Right lung (tissue), 10 donors: ENCODE data around the gene YEATS4. TPM values are rescaled to one million over a fixed set of nuclear protein-coding genes. Genes with fewer than 3 reads are reported as not detected.
"Not testable (repeated sequence)": the region's sequence is repeated elsewhere in the genome, so short reads cannot be mapped to it uniquely, and the experiment has no call there.

Source experiments
- DNase-seq, 2 donors: peaks; one replicate each; pipeline ENCODE4 v3.0.0-alpha.2; 2013
- long read RNA-seq, 8 donors: transcript quantifications; one replicate each; lab custom pipeline, GENCODE V29; 2026
- polyA plus RNA-seq, 5 donors: library from polyadenylated mRNA; unstranded; fragments of 120-200 nt; gene quantifications; one replicate each; pipeline versions ENCODE4 v1.2.1 to v1.2.3, GENCODE V29; 2013; ENCODE audit warnings: inconsistent platforms in 1 of 5, low replicate concordance in 1 of 5; ENCODE audit not compliant: insufficient read length in 5 of 5, insufficient read depth in 1 of 5

Gene YEATS4
- 10 to 100 TPM; 20.3 to 30.4 (median 22.2) TPM for polyA plus RNA-seq
- long read RNA-seq, donor 1, transcript YEATS4-204 (2 exons, 428 nt) = minor isoform, 5 of 47 reads
- long read RNA-seq, donor 1, transcript YEATS4-201 (7 exons, 1,434 nt) = major isoform, 11 of 47 reads
- long read RNA-seq, donor 1, partial matches to known transcripts = 29 of 47 reads
- long read RNA-seq, donor 1, other reads (novel, unspliced or antisense) = 0 of 47 reads
- long read RNA-seq, donor 2, transcript YEATS4-201 (7 exons, 1,434 nt) = major isoform, 12 of 34 reads
- long read RNA-seq, donor 2, partial matches to known transcripts = 19 of 34 reads
- long read RNA-seq, donor 2, other reads (novel, unspliced or antisense) = 0 of 34 reads
- long read RNA-seq, donor 3, transcript YEATS4-201 (7 exons, 1,434 nt) = major isoform, 8 of 34 reads
- long read RNA-seq, donor 3, partial matches to known transcripts = 23 of 34 reads
- long read RNA-seq, donor 3, other reads (novel, unspliced or antisense) = 0 of 34 reads
- long read RNA-seq, donor 4, transcript YEATS4-201 (7 exons, 1,434 nt) = major isoform, 7 of 34 reads
- long read RNA-seq, donor 4, partial matches to known transcripts = 23 of 34 reads
- long read RNA-seq, donor 4, other reads (novel, unspliced or antisense) = 0 of 34 reads
- long read RNA-seq, donor 5, transcript YEATS4-201 (7 exons, 1,434 nt) = major isoform, 15 of 57 reads
- long read RNA-seq, donor 5, partial matches to known transcripts = 38 of 57 reads
- long read RNA-seq, donor 5, other reads (novel, unspliced or antisense) = 0 of 57 reads
- long read RNA-seq, donor 6, transcript YEATS4-201 (7 exons, 1,434 nt) = major isoform, 10 of 43 reads
- long read RNA-seq, donor 6, partial matches to known transcripts = 26 of 43 reads
- long read RNA-seq, donor 6, other reads (novel, unspliced or antisense) = 0 of 43 reads
- long read RNA-seq, donor 7, partial matches to known transcripts = 19 of 22 reads
- long read RNA-seq, donor 7, other reads (novel, unspliced or antisense) = 0 of 22 reads
- long read RNA-seq, donor 8, transcript YEATS4-201 (7 exons, 1,434 nt) = major isoform, 7 of 22 reads
- long read RNA-seq, donor 8, partial matches to known transcripts = 10 of 22 reads
- long read RNA-seq, donor 8, other reads (novel, unspliced or antisense) = 0 of 22 reads

DNA sequence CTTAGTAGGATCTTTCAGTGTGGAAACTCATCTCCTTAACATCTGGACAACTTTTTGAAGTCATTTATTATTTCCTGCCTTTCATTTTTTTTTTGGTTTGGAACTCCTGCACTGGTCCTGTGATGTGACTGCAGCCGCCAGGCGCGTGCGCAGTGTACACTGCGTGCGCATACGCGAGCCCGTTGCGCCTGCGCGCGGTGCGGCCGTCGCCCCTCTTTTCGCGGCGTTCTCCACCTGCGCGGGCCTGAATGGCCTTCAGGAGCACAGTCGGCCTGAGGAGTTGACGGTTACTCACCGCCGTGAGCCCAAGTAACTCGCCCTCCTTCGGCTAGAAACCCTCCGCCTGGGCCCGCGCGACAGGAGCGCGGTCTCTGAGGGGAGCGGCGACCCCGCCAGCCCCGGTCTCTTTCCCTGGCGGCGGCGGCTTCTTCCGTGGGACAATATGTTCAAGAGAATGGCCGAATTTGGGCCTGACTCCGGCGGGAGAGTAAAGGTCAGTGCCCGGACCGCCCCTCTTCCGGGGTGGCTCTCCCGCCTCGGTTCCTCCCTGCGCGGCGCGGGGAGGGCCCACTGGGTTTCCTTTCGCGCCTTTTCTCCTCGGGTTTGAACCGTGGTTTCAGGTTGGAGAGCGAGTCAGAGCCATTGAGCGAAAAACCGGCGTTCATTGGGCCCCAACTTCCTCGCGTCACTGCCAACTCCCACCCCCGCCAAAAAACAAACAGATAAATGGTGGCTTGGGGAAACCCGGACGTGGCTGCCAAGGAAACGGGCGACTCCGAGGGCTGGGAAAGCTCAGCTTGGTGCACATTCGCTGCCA lies at the start of gene YEATS4:
YEATS4 (plus strand) TSS at position 213 of the 817 bp plus-strand sequence; CDS start at position 443, 230 bp downstream.
- peak; percentile 88 to 91 for DNase-seq

DNA sequence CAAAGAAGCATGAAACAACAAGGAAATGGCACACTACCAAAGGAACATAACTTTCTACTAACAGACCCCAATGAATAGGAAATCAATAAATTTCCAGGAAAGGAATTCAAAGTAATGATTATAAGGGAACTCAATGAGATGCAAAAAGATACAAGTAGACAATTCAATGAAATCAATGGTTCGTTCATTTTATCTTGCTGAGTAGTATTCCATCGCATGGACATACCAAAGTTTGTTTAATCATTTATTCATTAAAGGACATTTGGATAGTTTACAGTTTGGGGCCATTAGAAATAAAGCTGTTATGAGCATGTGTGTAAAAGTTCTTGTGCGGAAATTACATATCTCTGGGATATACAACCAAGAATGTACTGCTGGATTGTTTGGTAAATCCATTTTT lies 46.3 kb upstream of the YEATS4 start:
- no peak for DNase-seq

DNA sequence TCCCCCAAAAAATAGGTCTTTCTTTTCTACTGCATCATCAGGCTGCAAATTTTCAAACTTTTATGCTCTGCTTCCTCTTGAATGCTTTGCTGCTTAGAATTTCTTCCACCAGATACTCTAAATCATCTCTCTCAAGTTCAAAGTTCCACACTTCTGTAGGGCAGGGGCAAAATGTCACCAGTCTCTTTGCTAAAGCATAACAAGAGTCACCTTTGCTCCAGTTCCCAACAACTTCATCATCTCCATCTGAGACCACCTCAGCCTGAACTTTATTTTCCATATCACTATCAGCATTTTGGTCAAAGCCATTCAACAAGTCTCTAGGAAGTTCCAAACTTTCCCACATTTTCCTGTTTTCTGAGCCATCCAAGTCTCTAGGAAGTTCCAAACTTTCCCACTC lies 42.8 kb upstream of the YEATS4 start:
- DNase-seq = not testable (repeated sequence)

DNA sequence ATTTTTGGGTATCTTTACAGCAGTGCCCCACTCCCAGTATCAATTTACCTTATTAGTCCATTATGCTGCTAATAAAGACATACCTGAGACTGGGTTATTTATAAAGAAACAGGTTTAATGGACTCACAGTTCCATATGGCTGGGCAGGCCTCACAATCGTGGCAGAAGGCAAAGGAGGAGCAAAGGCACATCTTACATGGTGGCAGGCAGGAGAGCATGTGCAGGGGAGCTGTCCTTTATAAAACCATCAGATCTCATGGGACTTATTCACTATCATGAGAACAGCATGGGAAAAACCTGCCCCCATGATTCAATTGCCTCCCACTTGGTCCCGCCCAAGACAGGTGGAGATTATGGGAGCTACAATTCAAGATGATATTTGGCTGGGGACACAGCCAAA lies 42.3 kb upstream of the YEATS4 start:
- not testable (repeated sequence) for DNase-seq

DNA sequence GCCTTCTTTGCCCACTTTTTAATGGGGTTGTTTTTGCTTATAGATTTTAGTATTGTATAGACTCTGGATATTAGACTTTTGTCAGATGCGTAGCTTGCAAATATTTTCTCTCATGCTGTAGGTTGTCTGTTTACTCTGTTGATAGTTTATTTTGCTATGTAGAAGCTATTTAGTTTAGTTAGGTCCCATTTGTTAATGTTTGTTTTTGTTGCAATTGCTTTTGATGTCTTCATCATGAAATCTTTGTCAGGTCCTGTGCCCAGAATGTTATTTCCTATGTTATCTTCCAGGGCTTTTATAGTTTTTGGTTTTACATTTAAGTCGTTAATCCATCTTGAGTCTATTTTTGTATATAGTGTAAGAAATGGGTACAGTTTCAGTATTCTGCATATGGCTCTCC lies 41.3 kb upstream of the YEATS4 start:
- no peak for DNase-seq

DNA sequence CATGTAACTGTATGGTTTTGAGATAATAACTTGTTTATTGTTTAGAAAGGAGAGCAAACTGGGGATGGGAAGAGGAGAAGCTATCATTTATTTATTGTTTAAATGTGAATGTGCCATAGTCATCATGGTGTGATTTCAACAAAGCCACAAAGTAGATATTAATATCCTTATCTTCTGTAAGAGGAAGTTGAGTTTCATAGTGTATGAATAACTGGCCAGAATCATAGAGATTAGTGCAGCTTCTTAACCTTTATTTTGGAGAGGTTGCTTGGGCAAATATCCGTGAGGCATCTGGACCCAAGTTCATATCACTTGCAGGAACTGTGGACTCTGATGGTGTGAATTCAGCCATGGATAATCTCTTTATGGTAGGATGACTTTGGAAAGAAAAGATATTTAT lies 38.2 kb upstream of the YEATS4 start:
- DNase-seq = no peak

DNA sequence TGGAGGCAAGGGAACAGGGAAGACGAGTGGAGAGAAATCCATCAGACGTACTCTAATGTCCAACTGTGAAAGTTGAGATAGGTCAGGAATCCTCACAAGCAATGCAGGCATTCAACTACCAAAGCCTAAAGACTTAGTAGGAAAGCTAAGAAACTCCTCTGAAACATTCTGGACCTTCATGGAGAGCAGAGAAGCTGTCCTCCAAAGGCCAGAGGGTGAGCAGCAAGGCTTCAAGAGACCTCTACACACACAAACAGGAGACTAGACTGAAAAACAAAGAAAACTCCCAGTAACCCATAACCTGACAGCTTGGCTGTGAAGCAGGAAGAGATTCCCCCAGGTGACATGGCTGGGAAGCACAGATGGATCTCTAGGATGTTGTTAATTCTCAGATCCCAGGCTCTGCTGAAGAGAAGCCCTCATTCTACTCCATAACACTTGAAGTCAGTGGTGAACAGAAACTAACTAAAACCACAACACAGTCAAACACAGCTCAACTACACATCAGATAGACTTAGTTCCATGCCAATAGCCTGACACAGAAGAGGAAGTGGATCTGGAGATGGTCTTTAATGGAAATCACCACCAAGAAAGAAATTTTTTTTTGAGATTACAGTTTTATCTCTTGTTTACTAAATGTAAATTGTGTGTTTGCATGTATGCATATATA lies 34.6 kb upstream of the YEATS4 start:
- no peak for DNase-seq

DNA sequence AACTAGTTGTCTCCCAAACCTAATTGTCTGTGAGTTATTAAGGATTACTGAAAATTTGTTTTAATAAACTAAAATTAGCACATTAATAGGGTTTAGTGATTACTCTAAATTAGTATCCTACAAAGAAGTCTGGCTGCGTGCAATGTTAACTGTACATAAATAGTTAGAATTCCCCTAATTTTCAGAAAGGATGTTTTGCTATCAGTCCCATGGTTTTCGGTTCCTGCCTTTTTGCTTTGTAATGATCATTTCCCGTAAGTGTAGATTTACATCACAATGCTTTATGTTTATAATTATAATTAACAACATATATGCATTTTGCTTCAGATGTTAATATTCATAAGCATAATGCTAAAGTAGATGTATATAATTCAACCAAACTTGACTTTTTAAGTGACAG lies 31.1 kb upstream of the YEATS4 start:
- DNase-seq = no peak

DNA sequence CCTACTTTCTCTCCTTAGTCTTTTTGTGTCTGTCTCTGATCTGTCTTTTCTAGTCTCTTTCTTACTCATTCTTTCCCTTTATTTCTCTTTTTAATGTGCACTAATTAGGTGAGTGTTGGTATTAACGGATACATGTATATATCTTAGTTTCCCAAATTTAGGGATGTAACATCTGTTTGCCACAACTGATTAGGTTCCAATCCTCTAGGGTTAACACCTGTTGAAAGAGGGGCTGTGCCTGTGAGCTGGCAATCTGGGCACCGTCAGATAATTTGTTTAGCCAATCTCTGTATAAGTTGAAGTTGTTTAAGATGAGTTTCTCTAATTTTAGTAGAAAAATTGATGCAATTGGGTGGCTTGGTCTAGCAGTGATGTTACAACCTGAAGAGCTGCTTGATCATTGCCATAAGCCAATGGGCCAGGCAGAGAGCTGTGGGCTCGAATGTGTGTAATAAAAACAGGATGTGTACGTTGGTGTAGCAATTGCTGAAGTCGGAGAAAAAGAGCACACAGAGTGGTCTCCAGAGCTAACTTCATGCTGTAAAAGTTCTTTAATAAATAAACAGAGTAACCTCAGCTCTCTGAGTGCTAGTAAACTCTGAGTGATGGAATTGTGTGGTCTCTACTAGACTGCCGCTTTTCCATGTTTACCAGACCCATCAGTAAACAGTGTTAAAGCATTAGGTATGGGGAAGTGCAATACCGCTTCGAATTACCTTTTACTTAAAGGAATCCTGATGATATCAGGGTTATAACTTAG lies 29.7 kb upstream of the YEATS4 start:
- DNase-seq = no peak

DNA sequence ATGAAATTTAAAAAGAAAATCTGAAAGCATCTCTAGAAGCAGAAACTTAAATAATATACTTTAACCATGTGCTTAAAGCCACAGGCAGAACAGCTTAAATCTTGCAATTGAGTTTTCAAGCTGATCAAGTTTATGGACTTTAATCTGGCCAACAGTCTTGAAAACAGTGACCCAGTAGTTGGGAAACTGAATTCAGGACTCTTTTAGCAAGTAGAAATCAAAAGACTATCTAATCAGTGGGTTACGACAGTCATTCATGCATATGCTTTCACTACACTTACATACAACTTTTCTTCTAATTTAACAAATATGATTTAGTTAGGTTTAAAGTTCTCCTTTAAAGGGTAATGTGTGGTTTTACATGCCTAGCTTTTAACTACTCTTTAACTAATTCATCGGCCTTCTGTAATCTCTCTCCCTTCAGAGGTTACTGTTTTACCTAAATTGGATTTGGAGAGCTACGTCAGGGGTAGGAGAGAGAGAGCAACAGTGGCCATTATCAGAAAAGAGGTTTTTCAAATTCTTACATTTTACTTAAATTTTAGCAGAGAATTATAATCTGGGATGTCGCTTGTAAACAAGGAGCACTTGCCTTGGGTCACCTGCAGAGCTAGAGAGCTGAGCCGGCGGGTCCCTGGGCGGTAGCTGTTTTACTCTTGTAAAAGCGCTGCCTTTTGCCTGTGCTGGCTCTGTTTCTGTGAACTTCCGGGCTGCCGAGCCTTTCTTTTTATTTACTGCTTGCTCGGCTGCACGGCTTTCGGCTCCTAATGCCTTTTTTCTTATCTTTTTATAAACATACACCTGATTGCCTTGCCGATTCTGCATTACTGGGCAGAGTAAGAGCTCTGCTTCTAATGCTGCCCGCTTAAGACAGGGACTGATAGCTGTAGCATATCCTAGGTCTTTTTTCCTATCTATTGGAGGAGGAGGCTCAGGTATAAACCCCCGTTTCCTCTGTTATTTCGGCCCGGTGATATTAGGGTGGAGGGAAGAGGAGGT lies 28.8 kb upstream of the YEATS4 start:
- peak; percentile 20 to 24 for DNase-seq

DNA sequence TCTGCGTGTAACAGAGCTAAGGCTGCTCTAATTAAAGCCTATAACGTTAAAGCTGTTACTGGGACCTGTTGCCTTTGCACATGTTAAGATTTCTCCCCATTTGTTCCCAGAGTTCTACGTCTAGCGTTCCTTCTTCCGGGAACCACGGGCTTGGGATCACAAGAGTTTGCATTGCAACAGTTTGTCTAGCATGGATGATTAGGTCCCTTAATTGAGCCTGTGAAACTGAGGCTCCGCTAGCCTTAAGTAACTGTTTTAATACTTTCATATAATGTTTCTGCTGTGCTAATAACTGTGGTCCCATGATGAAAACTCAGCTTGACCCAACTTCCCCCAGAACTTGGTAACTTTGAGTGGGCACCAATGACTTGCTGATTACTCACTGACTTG lies 28.0 kb upstream of the YEATS4 start:
- no peak for DNase-seq

DNA sequence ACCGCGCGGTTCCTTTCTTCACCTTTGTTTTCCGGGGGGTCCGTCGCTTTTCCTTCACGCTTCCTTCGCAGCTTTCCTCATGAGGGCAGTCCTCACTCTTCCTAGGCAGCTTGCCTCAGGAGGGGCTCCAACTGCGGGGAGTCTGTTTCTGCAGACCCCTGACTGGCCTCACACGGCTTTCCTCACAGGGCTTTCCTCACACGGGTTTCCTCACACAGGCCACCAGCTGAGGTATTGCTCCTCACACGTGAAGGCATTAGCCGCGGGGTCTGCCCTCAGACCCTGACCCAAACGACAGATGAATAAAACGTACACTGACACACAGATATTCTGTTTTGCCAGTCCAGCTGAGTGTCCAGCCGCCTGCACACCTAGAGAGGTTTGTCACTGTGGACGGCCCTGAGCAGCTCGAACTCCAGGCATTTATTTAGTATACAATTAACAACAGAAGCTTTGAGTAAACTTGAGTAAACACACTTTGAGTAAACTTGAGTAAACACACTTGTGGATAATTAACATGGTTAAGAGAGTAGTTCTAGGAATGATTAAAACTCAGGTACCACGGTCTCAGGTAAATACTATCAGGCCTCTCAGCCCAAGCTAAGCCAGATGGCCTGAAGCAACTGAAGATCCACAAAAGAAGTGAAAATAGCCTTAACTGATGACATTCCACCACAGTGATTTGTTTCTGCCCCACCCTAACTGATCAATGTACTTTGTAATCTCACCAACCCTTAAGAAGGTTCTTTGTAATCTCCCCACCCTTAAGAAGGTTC lies 27.4 kb upstream of the YEATS4 start:
- no peak for DNase-seq

DNA sequence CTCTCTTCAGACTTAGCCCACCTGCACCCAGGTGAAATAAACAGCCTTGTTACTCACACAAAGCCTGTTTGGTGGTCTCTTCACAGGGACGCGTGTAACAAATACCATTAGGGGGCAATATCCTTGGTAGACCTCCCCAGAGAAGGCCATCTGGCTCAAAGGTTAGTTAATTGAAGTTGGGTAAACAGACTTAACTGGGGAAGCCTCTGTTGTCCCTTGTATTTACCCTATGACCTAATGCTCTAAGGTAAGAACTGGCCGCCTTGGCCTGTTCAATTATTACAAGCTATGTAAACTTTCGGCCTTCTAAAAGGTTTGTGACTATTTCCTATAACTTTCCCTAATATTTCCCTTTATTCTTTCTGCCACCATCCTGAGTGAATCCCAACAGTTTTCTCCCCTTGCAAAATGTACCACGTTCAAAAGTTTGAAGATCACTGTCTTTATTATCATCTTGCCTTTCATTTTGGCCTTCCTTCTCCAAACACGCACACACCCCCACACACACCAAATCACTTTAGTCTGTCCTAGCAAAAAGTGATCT lies 26.7 kb upstream of the YEATS4 start:
- no peak for DNase-seq

DNA sequence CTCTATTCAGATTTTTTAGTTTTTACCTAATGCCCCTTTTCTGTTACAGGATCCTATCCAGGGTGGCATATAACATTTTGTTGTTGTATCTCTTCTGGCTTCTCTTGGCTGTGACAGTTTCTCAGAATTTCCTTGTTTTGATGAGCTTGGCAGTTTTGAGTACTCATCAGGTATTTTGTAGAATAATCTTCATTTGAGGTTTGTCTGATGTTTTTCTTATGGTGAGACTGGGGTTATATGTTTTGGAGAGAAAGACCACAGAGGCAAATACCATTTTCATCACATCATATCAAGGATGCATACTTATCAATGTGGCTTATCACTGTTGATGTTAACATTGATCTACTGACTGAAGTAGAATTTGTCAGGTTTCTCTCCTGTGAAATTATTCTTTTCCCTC lies 25.4 kb upstream of the YEATS4 start:
- DNase-seq = no peak

DNA sequence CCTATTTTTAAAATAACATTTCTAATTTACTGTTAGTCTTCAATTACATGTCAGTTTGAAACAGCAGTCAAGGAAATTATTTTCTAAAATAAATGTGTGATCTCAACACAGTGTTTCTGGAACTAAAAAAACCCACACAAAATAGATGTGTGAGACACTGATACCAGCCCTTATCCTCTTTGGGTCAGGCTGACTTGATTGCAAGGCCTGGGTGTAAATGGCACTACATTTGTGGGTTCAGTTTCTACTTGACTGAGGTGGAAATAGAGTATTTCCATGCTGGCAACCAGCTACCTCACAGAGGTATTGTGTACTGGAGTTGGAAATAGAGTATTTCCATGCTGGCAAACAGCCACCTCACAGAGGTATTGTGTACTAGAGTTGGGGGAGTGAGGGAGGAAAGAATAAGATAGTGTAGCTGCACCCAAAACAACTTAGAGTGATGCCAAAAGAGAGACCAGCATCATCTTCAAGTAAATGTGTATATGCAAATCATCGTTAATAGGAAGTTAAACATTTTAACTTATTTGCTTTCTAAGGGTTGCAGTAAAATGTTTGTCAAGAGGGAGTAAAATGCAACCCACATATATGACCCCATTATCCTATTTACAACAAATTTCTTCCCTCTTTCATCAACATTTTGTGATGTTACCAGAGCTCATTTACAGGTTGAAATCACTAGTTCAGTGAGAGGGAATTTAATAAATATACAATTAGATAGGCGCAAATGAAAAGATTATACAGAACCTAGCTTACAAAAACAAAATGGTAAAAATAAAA lies 22.0 kb upstream of the YEATS4 start:
- DNase-seq = no peak

DNA sequence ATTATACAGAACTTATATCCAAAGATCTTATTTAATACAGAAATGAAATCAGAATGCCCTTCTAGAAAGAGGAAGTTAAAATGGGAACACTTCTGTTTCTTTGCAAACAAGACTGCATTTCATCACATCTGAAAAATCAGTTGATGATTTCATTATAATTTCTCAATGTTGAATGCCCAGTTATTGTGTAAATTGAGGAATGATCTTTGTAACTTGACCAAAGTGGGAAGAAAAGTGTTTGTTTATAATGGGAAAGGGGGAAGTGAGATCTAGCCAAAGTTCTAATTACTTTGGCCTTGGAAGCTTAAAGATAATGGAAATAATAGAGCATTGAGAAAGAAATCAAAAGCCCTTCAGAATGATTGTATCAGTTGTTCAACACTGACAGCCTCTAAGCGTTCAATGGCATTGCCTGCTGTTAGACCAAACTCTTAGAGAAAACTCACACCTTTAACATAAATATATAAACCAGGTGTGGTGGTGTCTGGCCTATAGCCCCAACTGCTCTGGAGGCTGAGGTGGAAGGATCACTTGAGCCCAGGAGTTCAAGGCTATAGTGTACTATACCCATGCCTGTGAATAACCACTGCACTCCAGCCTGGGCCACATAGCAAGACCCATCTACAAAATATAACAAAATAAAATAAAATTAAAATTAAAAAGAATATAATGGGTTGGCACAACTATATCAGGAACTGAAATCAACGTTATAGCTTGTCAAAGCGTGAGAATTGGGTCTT lies 21.3 kb upstream of the YEATS4 start:
- DNase-seq = peak in 1 of 2 donors; percentile 17
